ENCODE results near the gene PRX. TPM values are rescaled to one million over a fixed set of nuclear protein-coding genes. Genes with fewer than 3 reads are reported as not detected.

Gene PRX
- total and polyA plus RNA-seq, 2 of the 4 experiments (the other 2 are of a cell fraction): 0.90 to 1.7 TPM

DNA sequence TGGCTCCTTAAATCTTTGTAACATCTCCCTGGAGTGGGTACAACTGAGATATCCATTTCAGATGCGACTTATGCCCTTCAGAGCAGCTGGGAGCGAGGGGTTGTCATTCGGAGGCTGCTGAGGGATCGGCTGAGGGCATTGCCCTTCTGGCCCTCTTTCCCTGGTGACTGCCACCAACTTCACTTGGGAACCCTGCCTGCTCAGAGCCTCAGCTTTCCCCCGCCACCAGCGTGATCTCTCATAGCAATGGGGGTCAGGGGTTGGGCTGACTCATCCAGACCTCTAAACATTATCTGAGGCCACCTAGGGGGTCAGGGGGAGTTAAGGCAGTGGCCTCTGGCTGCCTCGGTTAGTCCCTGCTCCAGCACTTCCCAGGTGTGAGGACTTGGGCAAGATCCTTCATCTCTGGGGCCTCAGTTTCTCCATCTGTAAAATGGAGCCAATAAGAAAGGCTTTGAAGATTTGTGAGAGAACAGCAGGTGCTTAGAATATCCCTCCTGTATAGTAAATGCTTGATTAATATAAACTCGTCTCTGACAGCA is 1.1 kb downstream of the PRX start:
- no peak overlapping the region for H2BK5ac ChIP-seq (ENCODE audit: low read depth, low read length, poor library complexity, severe bottlenecking)
- DNase-seq (no peak), ATAC-seq (ENCODE audit: low read depth) (no peak)
- no peak overlapping the region for H2BK120ac ChIP-seq (ENCODE audit: low read depth, low read length)
- H3K4me1 ChIP-seq (ENCODE audit: control insufficient read depth, insufficient read depth, low read length): peaks cover 2% of the 10 kb centered on the region
- H3K27ac ChIP-seq (ENCODE audit: insufficient read depth, low read length): no peak overlapping the region
- H3K27me3 ChIP-seq (ENCODE audit: control insufficient read depth, insufficient read depth, low read length): no peaks in the 10 kb centered on the region
- no peak overlapping the region for H2AK5ac ChIP-seq (ENCODE audit: low read depth, low read length)
- TF ChIP-seq, protein P1, sequence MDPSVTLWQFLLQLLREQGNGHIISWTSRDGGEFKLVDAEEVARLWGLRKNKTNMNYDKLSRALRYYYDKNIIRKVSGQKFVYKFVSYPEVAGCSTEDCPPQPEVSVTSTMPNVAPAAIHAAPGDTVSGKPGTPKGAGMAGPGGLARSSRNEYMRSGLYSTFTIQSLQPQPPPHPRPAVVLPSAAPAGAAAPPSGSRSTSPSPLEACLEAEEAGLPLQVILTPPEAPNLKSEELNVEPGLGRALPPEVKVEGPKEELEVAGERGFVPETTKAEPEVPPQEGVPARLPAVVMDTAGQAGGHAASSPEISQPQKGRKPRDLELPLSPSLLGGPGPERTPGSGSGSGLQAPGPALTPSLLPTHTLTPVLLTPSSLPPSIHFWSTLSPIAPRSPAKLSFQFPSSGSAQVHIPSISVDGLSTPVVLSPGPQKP (IDR thresholded peaks at IDR 0.05; ENCODE audit: borderline replicate concordance, low read depth, low read length): no peak
- no peak for TF ChIP-seq RCOR1 (IDR thresholded peaks at IDR 0.05; ENCODE audit: insufficient replicate concordance, low read length)
- no peak overlapping the region for H3K9ac ChIP-seq (ENCODE audit: low read depth, low read length)
- H2BK20ac ChIP-seq (ENCODE audit: low read depth, low read length): no peak overlapping the region
- WGBS, 2 experiments (ENCODE audit: extremely low coverage in 2 of 2, insufficient read length in 1 of 2): no CpG with 5 or more reads among the region's 8 CpGs
- no peak overlapping the region for H3K14ac ChIP-seq (replicated peaks; ENCODE audit: low read depth, low read length)
- H3K9me3 ChIP-seq (ENCODE audit: control insufficient read depth, insufficient read depth, low read length): no peaks in the 10 kb centered on the region
- no peak overlapping the region for H3K4me2 ChIP-seq (ENCODE audit: low read depth, low read length)
- BruUV-seq (replicated peaks): no TSS peak
- CTCF ChIA-PET: interaction anchor here (1.2 kb wide), 1 partner anchor 9 kb away, joined by 4 read pairs; no protein-coding TSS in a partner anchor
- dilution Hi-C loops (cut with HindIII; ENCODE audit: low sequenced_read_pairs, unreplicated experiment) (no loop called here), intact Hi-C loops (cut with micrococcal nuclease) (no loop called here), in situ Hi-C loops (cut with MboI; ENCODE audit: low sequenced_read_pairs) (no loop called here)
- H3K36me3 ChIP-seq (ENCODE audit: control insufficient read depth, insufficient read depth, low read length): no peaks in the 10 kb centered on the region
- H4K5ac ChIP-seq (ENCODE audit: low read depth, low read length): no peak overlapping the region
- no peak overlapping the region for H3K56ac ChIP-seq (ENCODE audit: extremely low read depth, insufficient read depth, low read length)
- H2BK15ac ChIP-seq (ENCODE audit: low read depth, low read length): no peak overlapping the region
- POLR2A ChIA-PET (ENCODE audit: unreplicated experiment): no interaction called here
- H3K18ac ChIP-seq (ENCODE audit: low read depth, low read length): no peak overlapping the region
- no peak overlapping the region for H3K23ac ChIP-seq (ENCODE audit: low read depth, low read length)
- 0 out of 2 replicates have a peak overlapping the region, but pooled peaks have one; percentile 35 for H3K4ac ChIP-seq (ENCODE audit: low read depth, low read length)
- no peak overlapping the region for H4K91ac ChIP-seq (ENCODE audit: insufficient read depth, low read depth, low read length)
- H3K79me1 ChIP-seq (ENCODE audit: low read depth in 1 of 2, low read length in 2 of 2): no peaks in the 10 kb centered on the region
- no peak overlapping the region for H4K8ac ChIP-seq (ENCODE audit: low read depth in 2 of 2, low read length in 2 of 2)
- H3K4me3 ChIP-seq (ENCODE audit: insufficient read depth, low read depth, low read length): no peak overlapping the region
- H4K20me1 ChIP-seq (ENCODE audit: insufficient read depth, low read length): no peaks in the 10 kb centered on the region
- no peak overlapping the region for H2AFZ ChIP-seq (replicated peaks; ENCODE audit: low read length, poor library complexity)
- peaks cover 9% of the 10 kb centered on the region for H3K9me1 ChIP-seq (ENCODE audit: insufficient read depth, low read length)
- H2AK9ac ChIP-seq (replicated peaks; ENCODE audit: low read depth, low read length, poor library complexity): peak overlapping the region; percentile 55
